Measurements from ENCODE around the gene TSPOAP1. TPM values are rescaled to one million over a fixed set of nuclear protein-coding genes. Genes with fewer than 3 reads are reported as not detected.

TSPOAP1 gene
- total RNA-seq, 1 experiment from 2014 or later = 4.3 TPM

DNA sequence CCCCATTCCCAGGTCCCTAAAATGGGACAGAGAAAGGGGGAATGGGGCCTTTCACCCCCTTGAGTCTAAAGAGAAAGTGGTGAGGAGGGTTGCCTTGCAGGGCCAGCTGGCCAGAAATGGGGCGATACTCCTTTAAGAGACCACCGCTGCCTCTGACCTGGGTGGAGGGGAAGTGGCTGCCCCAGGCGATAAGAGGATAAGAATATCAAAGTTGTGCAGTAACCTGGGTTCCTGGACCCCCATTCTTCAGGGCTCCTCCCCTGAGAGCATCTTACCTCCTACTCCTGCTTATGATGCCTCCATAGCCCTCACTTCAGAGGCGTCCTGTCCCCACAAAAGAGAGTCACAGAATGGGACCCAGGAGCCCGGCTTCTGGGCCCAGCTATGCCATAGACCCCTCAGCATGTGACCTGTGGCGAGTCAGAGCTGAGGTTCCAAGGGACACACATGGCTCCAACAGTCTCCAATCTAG is 5.2 kb upstream of the TSPOAP1 start:
- Histone ChIP-seq H3F3A (ENCODE audit: low read length, unreplicated experiment) (no peaks in the 10 kb centered on the region), H3K9me3 (ENCODE audit: low read length) (no peaks in the 10 kb centered on the region), H3K27me3 (ENCODE audit: low read length) (no peaks in the 10 kb centered on the region), H3K9me2 (replicated peaks; ENCODE audit: low read length) (no peaks in the 10 kb centered on the region), H4K20me1 (ENCODE audit: low read length) (no peaks in the 10 kb centered on the region), H2AFZ (ENCODE audit: low read length) (no peak overlapping the region), H3K9ac (ENCODE audit: low read length) (no peak overlapping the region), H3K4me3 (ENCODE audit: low read length) (no peak overlapping the region), H3K4me1 (ENCODE audit: insufficient read depth, low read length) (peaks cover 6% of the 10 kb centered on the region; the same call in 1 of the 2 replicates), H3K79me2 (ENCODE audit: low read length) (no peaks in the 10 kb centered on the region), H3K27ac (ENCODE audit: low read length) (no peak overlapping the region), H3K4me2 (ENCODE audit: low read length) (no peak overlapping the region), H3K36me3 (ENCODE audit: low read depth, low read length) (no peaks in the 10 kb centered on the region)
- DNase-seq (no peak), ATAC-seq (no peak)
- TF ChIP-seq EZH2phosphoT487 (IDR thresholded peaks at IDR 0.05; ENCODE audit: borderline replicate concordance, low read length) (no peak), EZH2 (IDR thresholded peaks at IDR 0.05; ENCODE audit: low read length, unreplicated experiment) (no peak)
- TF ChIP-seq, protein P1, sequence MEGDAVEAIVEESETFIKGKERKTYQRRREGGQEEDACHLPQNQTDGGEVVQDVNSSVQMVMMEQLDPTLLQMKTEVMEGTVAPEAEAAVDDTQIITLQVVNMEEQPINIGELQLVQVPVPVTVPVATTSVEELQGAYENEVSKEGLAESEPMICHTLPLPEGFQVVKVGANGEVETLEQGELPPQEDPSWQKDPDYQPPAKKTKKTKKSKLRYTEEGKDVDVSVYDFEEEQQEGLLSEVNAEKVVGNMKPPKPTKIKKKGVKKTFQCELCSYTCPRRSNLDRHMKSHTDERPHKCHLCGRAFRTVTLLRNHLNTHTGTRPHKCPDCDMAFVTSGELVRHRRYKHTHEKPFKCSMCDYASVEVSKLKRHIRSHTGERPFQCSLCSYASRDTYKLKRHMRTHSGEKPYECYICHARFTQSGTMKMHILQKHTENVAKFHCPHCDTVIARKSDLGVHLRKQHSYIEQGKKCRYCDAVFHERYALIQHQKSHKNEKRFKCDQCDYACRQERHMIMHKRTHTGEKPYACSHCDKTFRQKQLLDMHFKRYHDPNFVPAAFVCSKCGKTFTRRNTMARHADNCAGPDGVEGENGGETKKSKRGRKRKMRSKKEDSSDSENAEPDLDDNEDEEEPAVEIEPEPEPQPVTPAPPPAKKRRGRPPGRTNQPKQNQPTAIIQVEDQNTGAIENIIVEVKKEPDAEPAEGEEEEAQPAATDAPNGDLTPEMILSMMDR (conservative IDR thresholded peaks at IDR 0.05; ENCODE audit: low read depth, low read length) = no peak
- ChIA-PET POLR2A (ENCODE audit: unreplicated experiment) (no interaction called here), CTCF (no interaction called here)
- intact Hi-C loops (cut with micrococcal nuclease) = no loop called here
- no TSS peak for BruUV-seq (replicated peaks)

DNA sequence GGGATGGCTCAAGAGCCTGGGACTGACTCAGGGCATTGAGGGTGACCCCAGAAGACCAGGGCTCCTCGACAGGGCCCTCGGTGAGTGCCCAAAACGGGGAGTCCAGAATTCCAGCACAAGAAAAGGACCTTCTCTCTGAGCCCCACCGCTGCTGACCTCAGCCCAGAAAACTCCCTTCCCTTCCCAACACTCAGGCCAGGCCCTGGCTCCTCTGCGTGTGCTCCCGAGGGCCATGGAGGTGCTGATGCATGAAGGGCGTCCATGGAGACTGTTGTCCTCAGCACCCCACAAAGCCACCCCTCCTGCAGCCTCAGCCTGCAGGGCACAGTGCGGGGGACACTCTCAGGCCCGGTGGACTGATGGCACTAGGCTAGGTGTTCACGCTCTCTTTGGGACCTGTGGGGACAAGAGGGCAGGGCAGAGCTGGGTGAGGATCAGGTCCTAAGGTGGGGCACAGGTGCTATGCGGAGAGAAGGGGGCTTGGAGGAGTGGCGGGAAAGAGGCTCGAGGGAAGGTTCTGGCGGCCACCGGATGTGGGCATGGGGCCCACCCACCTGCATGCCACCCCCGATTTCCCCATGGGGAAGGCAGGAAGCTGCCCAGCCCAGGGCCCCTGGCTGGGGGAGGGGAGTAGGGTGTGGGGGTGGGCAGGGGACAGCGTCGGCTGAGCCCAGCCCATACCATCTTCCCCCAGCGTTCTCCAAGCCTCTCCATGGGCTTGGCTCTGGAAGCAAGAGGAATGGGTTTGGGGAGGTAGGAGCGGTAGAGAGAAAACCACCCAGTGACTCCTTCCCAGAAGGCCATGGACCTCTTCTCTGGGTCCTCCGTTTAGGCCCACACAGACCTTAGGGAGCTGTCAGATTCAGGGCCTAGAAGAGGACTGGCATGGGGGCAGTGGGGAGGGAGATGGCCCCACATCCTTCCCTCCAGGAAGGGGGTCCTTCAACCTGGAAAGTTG is 4.5 kb upstream of the TSPOAP1 start:
- DNase-seq = no peak
- H3K79me2 ChIP-seq (ENCODE audit: low read length) = no peaks in the 10 kb centered on the region
- H3K27ac ChIP-seq (ENCODE audit: low read length) = no peak overlapping the region
- H3K9me3 ChIP-seq (ENCODE audit: low read length) = no peaks in the 10 kb centered on the region
- H3K36me3 ChIP-seq (ENCODE audit: low read depth, low read length) = no peaks in the 10 kb centered on the region
- BruUV-seq (replicated peaks) = no TSS peak
- no peak overlapping the region for H2AFZ ChIP-seq (ENCODE audit: low read length)
- no peak for ATAC-seq
- H3F3A ChIP-seq (ENCODE audit: low read length, unreplicated experiment) = no peaks in the 10 kb centered on the region
- POLR2A ChIA-PET (ENCODE audit: unreplicated experiment) = no interaction called here
- H3K9ac ChIP-seq (ENCODE audit: low read length) = no peak overlapping the region
- H3K4me2 ChIP-seq (ENCODE audit: low read length) = no peak overlapping the region
- TF ChIP-seq, protein P1 (conservative IDR thresholded peaks at IDR 0.05; ENCODE audit: low read depth, low read length) = no peak
- TF ChIP-seq EZH2 (IDR thresholded peaks at IDR 0.05; ENCODE audit: low read length, unreplicated experiment) (no peak), EZH2phosphoT487 (IDR thresholded peaks at IDR 0.05; ENCODE audit: borderline replicate concordance, low read length) (no peak)
- no peak overlapping the region for H3K4me3 ChIP-seq (ENCODE audit: low read length)
- CTCF ChIA-PET = no interaction called here
- H3K4me1 ChIP-seq (ENCODE audit: insufficient read depth, low read length) = peaks cover 6% of the 10 kb centered on the region; the same call in 1 of the 2 replicates
- H4K20me1 ChIP-seq (ENCODE audit: low read length) = no peaks in the 10 kb centered on the region
- intact Hi-C loops (cut with micrococcal nuclease) = no loop called here
- no peaks in the 10 kb centered on the region for H3K27me3 ChIP-seq (ENCODE audit: low read length)
- H3K9me2 ChIP-seq (replicated peaks; ENCODE audit: low read length) = no peaks in the 10 kb centered on the region

Data from PC-3 (cell line).